GM21786 (cell line): ENCODE results near the gene ZNF282.
"Not testable (repeated sequence)": the region's sequence is repeated elsewhere in the genome, so short reads cannot be mapped to it uniquely, and the experiment has no call there.

ENCODE experiments used
- ATAC-seq: cut with Tn5 transposase; IDR thresholded peaks from one replicate; pipeline ENCODE4 v1.9.1; 2021; ENCODE audit not compliant: unreplicated experiment

Gene ZNF282

GRCh38 chr7:149253665-149254064 is 58.3 kb downstream of the ZNF282 start:
- ATAC-seq = no peak

- no peak for ATAC-seq
Observed at GRCh38 chr7:149254181-149254858, 59.0 kb downstream of the ZNF282 start.

GRCh38 chr7:149255174-149255573 is 59.8 kb downstream of the ZNF282 start:
- no peak for ATAC-seq

GRCh38 chr7:149256568-149256967 is 61.2 kb downstream of the ZNF282 start:
- ATAC-seq = no peak

GRCh38 chr7:149257146-149257545 is 61.8 kb downstream of the ZNF282 start:
- ATAC-seq = no peak

- ATAC-seq = no peak
Observed at GRCh38 chr7:149261316-149261828, 66.0 kb downstream of the ZNF282 start.

DNA sequence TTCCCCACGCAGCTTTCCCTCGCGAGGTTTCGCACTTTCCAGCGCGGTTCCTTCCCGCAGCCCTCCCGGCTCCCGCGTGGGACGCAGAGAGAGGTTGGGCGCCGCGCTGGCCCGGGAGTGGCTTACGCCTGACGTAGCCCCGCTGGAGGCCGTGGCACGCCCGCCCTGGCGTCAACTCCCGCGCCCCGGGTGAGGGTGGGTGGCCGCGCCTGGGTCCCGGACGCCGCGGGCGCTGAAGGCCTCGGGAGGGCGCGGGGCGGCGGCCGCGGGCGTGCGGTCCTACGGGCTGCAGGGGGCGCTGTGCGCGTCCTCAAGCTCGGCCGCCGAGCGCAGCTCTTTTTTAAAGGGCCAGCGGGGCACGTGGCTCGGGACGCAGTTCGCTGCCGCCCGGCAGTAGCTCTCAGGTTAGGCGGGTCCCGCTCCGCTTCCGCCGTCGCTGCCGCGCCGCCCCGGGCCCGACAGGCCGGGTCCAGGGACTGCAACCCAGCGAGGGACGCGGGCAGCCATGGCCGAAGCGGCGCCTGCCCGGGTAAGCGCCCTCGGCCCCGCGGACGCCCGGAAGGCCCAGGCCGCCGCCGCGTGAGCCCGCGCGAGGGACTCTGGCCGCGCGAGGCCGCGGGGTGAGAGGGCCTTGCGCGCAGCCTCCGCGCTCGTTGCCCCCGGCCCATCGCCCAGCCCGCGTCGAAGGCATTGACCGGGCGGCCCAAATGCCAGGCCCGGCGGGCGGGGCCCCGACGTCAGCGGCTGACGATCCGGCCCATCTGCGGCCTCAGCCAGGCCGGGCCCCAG is 66.7 kb downstream of the ZNF282 start, which contains the start of gene ZNF783:
ZNF783 (plus strand) TSS at position 368 of the 789 bp plus-strand sequence; CDS start at position 506, 138 bp downstream.
- peak; percentile 84 for ATAC-seq

DNA sequence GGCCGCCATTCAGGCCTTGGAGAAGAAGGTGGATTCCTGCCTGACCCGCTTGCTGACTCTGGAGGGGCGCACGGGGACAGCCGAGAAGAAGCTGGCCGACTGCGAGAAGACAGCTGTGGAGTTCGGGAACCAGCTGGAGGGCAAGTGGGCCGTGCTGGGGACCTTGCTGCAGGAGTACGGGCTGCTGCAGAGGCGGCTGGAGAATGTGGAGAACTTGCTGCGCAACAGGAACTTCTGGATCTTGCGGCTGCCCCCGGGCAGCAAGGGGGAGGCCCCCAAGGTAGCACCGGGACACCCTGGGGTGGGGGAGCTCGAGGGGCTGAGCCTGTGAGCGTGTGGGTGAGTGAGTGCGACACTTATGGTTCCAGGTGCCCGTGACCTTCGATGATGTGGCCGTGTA is 71.1 kb downstream of the ZNF282 start:
- no peak for ATAC-seq

DNA sequence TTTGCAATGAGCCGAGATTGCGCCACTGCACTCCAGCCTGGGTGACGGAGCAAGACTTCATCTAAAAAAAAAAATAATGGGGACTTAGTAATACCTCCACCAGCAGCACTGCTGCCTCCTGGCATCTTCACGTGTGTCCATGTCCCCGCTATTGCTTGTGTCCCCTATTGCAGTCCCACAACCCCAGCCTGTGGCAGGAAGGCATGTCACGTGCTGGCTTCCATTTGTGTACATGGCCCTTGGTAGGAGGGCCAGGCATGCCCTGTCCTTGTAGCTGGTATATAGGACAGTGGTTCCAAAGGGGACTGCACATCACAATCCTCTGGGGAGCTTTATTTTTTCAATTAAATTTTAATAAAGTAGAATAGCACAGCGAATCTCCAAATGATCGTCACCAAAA is 72.4 kb downstream of the ZNF282 start:
- no peak for ATAC-seq

- ATAC-seq = not testable (repeated sequence)
Observed at GRCh38 chr7:149274424-149274823, 79.1 kb downstream of the ZNF282 start.
